ENCODE measurements around the gene FMN1.
"Not testable (repeated sequence)": the region's sequence is repeated elsewhere in the genome, so short reads cannot be mapped to it uniquely, and the experiment has no call there.

Gene FMN1

GRCh38 chr15:32872621-32873283 lies 321.8 kb downstream of the FMN1 start:
- DNase-seq: no peak

GRCh38 chr15:32871883-32872282 lies 322.6 kb downstream of the FMN1 start:
- DNase-seq: no peak

- DNase-seq: no peak
Measured at GRCh38 chr15:32870240-32871033, 324.1 kb downstream of the FMN1 start.

GRCh38 chr15:32869776-32870175 lies 324.7 kb downstream of the FMN1 start:
- DNase-seq: no peak

GRCh38 chr15:32867313-32867626 lies 327.2 kb downstream of the FMN1 start:
- DNase-seq: no peak

GRCh38 chr15:32866454-32867312 lies 327.8 kb downstream of the FMN1 start:
- no peak for DNase-seq

GRCh38 chr15:32864841-32865240 lies 329.7 kb downstream of the FMN1 start:
- DNase-seq: no peak

GRCh38 chr15:32864051-32864450 lies 330.5 kb downstream of the FMN1 start:
- no peak for DNase-seq

GRCh38 chr15:32861761-32862160 lies 332.8 kb downstream of the FMN1 start:
- DNase-seq: no peak

- DNase-seq: no peak
Measured at GRCh38 chr15:32861174-32861573, 333.3 kb downstream of the FMN1 start.

GRCh38 chr15:32859996-32860395 lies 334.5 kb downstream of the FMN1 start:
- no peak for DNase-seq

GRCh38 chr15:32859251-32859650 lies 335.3 kb downstream of the FMN1 start:
- DNase-seq: no peak

GRCh38 chr15:32857732-32858131 lies 336.8 kb downstream of the FMN1 start:
- DNase-seq: no peak

GRCh38 chr15:32856753-32857152 lies 337.8 kb downstream of the FMN1 start:
- DNase-seq: no peak

- DNase-seq: no peak
Measured at GRCh38 chr15:32855942-32856341, 338.6 kb downstream of the FMN1 start.

- no peak for DNase-seq
Measured at GRCh38 chr15:32853592-32853991, 340.9 kb downstream of the FMN1 start.

- no peak for DNase-seq
Measured at GRCh38 chr15:32852771-32853170, 341.7 kb downstream of the FMN1 start.

- no peak for DNase-seq
Measured at GRCh38 chr15:32852017-32852416, 342.5 kb downstream of the FMN1 start.

GRCh38 chr15:32851572-32851971 lies 342.9 kb downstream of the FMN1 start:
- DNase-seq: no peak

- DNase-seq: no peak
Measured at GRCh38 chr15:32849769-32850668, 344.5 kb downstream of the FMN1 start.

GRCh38 chr15:32846671-32847070 lies 347.8 kb downstream of the FMN1 start:
- DNase-seq: not testable (repeated sequence)

GRCh38 chr15:32844118-32844711 lies 350.3 kb downstream of the FMN1 start:
- no peak for DNase-seq
